A549 (cell line): Measurements from ENCODE around the gene TCF3. TPM values are rescaled to one million over a fixed set of nuclear protein-coding genes. Genes with fewer than 3 reads are reported as not detected.
"Not testable (repeated sequence)": the region's sequence is repeated elsewhere in the genome, so short reads cannot be mapped to it uniquely, and the experiment has no call there.

ENCODE experiments used
- ATAC-seq, 2 experiments: fragments of 200-7000 bp in 1 of 2; fragments of >200 bp in 1 of 2; cut with Nextera tagmentation in 1 of 2; cut with Tn5 transposase in 1 of 2; 3 replicates each; pipeline versions ENCODE4 v1.8.0 to v1.9.1; 2018 to 2020; ENCODE audit warnings: mild to moderate bottlenecking in 1 of 2, moderate library complexity in 1 of 2
- CTCF ChIA-PET: fragments of 300-600 bp; sonication (Branson Sonifier 250); formaldehyde crosslinking; extraction: SDS; loops from one replicate; lab custom pipeline; 2021; ENCODE audit warnings: antibody characterized with exemption, inconsistent platforms; lab: Yijun Ruan, JAX
- POLR2A ChIA-PET: fragments of 350-600 bp; formaldehyde crosslinking; extraction: SDS; loops from one replicate; lab custom pipeline; 2021; ENCODE audit warnings: antibody characterized with exemption, inconsistent platforms; lab: Yijun Ruan, JAX
- DNase-seq, 2 experiments: peaks; one replicate each; pipeline versions ENCODE4 v3.0.0 to v3.0.0-alpha.2; 2011 to 2016; ENCODE audit warnings: low read depth in 1 of 2, low spot score in 1 of 2
- FAIRE-seq: peaks from 2 replicates; lab custom pipeline; 2011; peaks lifted over from hg19 to GRCh38; lab: Jason Lieb, UNC
- H3K27ac ChIP-seq, 2 experiments: fragments of >200 bp; sonication (Bioruptor Twin); formaldehyde crosslinking; 3 replicates each; pipeline ENCODE4 v1.5.1; 2016 to 2017
- H3K4me1 ChIP-seq: fragments of >200 bp; sonication (Bioruptor Twin); formaldehyde crosslinking; 3 replicates; pipeline ENCODE4 v1.6.1; 2016
- H3K4me2 ChIP-seq: fragments of >200 bp; sonication (Bioruptor Twin); formaldehyde crosslinking; 3 replicates; pipeline ENCODE4 v1.6.1; 2016
- H3K4me3 ChIP-seq: fragments of >200 bp; sonication (Bioruptor Twin); formaldehyde crosslinking; 3 replicates; pipeline ENCODE4 v1.5.1; 2016
- H3K9me3 ChIP-seq: fragments of >200 bp; sonication (Bioruptor Twin); formaldehyde crosslinking; 3 replicates; pipeline ENCODE4 v1.6.1; 2016
- CBX2 ChIP-seq: fragments of 200-600 bp; sonication (generic); IDR thresholded peaks from 2 replicates; pipeline ENCODE4 v1.6.1; 2016; ENCODE audit warnings: low read depth, mild to moderate bottlenecking, borderline replicate concordance
- CHD2 ChIP-seq: fragments of 150-350 bp; IDR thresholded peaks from 2 replicates; pipeline ENCODE4 v1.6.1; 2014; ENCODE audit warnings: low read length; ENCODE audit not compliant: partially characterized antibody
- EHF ChIP-seq: fragments of 250-450 bp; sonication (Bioruptor Pico); IDR thresholded peaks from 2 replicates; pipeline ENCODE4 v1.5.0; 2020; ENCODE audit warnings: mild to moderate bottlenecking
- EP300 ChIP-seq, 2 experiments: fragments of >200 bp; sonication (Bioruptor Twin); formaldehyde crosslinking; IDR thresholded peaks; 2 replicates in 1 of 2; 3 replicates in 1 of 2; pipeline ENCODE4 v1.6.1; 2016 to 2017
- HDAC2 ChIP-seq: fragments of 200-600 bp; sonication (generic); IDR thresholded peaks from 2 replicates; pipeline ENCODE4 v1.6.1; 2016
- HOXA7 ChIP-seq: fragments of 250-450 bp; sonication (Bioruptor Pico); IDR thresholded peaks from 2 replicates; pipeline ENCODE4 v1.5.0; 2020; ENCODE audit warnings: mild to moderate bottlenecking, moderate library complexity
- JUNB ChIP-seq: fragments of >200 bp; sonication (Bioruptor Twin); formaldehyde crosslinking; IDR thresholded peaks from 2 replicates; pipeline ENCODE4 v1.6.1; 2016
- MAFK ChIP-seq: fragments of 450-650 bp; IDR thresholded peaks from 2 replicates; pipeline ENCODE4 v1.6.1; 2014; ENCODE audit not compliant: partially characterized antibody
- MAZ ChIP-seq: fragments of 150-350 bp; IDR thresholded peaks from 2 replicates; pipeline ENCODE4 v1.6.1; 2014; ENCODE audit warnings: antibody characterized with exemption, low read depth, low read length, borderline replicate concordance
- NPAS2 ChIP-seq: fragments of 250-450 bp; sonication (Bioruptor Pico); IDR thresholded peaks from 2 replicates; pipeline ENCODE4 v1.8.0; 2022; ENCODE audit warnings: mild to moderate bottlenecking, moderate library complexity, borderline replicate concordance
- NR3C1 ChIP-seq: fragments of >200 bp; sonication (Bioruptor Twin); formaldehyde crosslinking; IDR thresholded peaks from 3 replicates; pipeline ENCODE4 v1.6.1; 2017
- PHF8 ChIP-seq: fragments of 200-600 bp; sonication (generic); IDR thresholded peaks from 2 replicates; pipeline ENCODE4 v1.6.1; 2016; ENCODE audit warnings: low read depth, mild to moderate bottlenecking, antibody characterized with exemption, moderate library complexity, borderline replicate concordance
- RAD21 ChIP-seq, 2 experiments: fragments of >200 bp in 1 of 2; sonication (Bioruptor Twin) in 1 of 2; formaldehyde crosslinking in 1 of 2; IDR thresholded peaks in 1 of 2; conservative IDR thresholded peaks in 1 of 2; 2 replicates in 1 of 2; 3 replicates in 1 of 2; pipeline ENCODE4 v1.6.1; 2012 to 2018; ENCODE audit warnings: inconsistent platforms in 1 of 2
- TP53 ChIP-seq: fragments of 250-450 bp; sonication (Bioruptor Pico); IDR thresholded peaks from 2 replicates; pipeline ENCODE4 v1.5.0; 2021; ENCODE audit warnings: mild to moderate bottlenecking, moderate library complexity
- ZFP36 ChIP-seq: fragments of 450-650 bp; IDR thresholded peaks from 2 replicates; pipeline ENCODE4 v1.6.1; 2014; ENCODE audit warnings: borderline replicate concordance; ENCODE audit not compliant: partially characterized antibody
- WGBS: methylation state at CpG from one replicate; pipeline ENCODE4 v1.1.6; 2017; ENCODE audit errors: missing lambda C conversion rate; 5-methylcytosine and 5-hydroxymethylcytosine counted together
- polyA plus RNA-seq, 4 experiments: library from polyadenylated mRNA; depleted of rRNA in 3 of 4; stranded (reverse); fragments of >200 nt; fragmentation: RNase III in 1 of 4; extraction: RNeasy Plus Mini Kit Qiagen cat#74134 plus additional on column Dnase treatment in 1 of 4; gene quantifications; 2 replicates in 3 of 4; 3 replicates in 1 of 4; pipeline ENCODE4 v1.2.3, GENCODE V29; 2011 to 2017

TCF3 gene
- polyA plus RNA-seq, 2 of the 4 experiments (the other 2 are of a cell fraction) = 25.6 to 52.6 TPM

DNA sequence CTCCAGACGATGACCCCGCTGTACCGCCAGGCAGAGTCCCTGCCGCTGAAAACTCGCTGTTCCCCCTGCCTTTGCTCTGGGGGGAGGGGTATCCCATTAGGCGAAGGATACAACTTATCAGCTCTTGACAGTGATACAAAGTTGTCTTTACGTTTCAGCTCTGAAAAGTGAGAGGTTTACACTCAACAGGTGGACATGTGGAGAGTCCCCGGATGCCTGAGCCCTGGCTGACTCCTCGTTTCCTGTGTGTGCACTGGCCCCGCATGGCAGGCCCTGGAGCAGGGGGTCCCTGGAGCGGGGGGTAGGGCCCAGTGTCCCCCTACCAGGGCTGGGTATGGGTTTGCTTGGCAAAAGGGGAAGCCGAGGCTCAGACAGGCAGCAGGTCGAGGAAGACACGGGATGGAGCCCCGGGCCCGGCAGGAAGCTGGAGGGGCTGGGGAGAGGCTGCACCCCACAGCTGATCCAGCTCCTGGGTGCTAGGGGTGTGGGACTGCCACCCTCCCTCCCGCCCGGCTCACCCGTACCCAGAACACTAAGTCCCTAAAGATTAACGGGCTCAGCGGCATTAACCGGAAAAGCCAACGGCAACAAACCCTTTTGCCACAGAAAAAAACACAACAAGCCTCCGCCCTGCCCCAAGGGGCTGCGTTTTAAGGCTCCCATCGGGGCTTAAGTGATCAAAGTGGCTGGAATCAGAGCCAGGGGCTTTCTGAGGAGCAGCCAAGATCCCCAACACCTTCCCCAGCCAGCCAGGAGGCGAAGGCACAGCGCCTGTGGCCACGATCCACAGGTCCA, 5.6 kb downstream of the TCF3 start:
- CTCF ChIA-PET = no interaction called here
- ATAC-seq = no peak
- H3K27ac ChIP-seq = no peak overlapping the region

DNA sequence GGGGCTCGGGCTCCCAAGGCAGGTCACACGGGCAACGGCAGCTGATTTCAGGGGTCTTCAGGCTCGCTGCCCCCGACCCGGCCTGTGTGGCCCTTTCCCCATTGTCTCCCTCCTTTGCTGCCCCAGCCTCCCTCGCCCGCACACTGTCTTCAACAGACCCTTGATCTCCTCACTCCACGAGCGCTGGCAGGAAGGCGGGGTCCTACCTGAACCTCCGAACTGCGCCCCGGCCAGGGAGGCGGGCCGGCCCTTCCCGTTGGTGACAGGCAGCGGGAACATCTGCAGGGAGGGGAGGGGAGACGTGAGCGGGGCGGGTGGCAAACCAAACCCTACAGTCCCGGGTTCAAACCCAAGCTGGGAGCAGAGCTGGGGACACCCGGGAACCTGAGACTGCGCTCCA, 6.3 kb downstream of the TCF3 start:
- ATAC-seq (no peak), DNase-seq (no peak)

More for the DNA sequence above, 5.6 kb downstream of the TCF3 start:
- no peak for DNase-seq
- H3K9me3 ChIP-seq = no peaks in the 10 kb centered on the region
- no peak for FAIRE-seq
- no peak overlapping the region for H3K4me2 ChIP-seq
- 91% methylated on average over 11 of the region's 29 CpGs for WGBS
- TF ChIP-seq PHF8 = no peak
- H3K4me3 ChIP-seq = no peak overlapping the region
- POLR2A ChIA-PET = no interaction called here
- H3K4me1 ChIP-seq = peaks cover 9% of the 10 kb centered on the region

DNA sequence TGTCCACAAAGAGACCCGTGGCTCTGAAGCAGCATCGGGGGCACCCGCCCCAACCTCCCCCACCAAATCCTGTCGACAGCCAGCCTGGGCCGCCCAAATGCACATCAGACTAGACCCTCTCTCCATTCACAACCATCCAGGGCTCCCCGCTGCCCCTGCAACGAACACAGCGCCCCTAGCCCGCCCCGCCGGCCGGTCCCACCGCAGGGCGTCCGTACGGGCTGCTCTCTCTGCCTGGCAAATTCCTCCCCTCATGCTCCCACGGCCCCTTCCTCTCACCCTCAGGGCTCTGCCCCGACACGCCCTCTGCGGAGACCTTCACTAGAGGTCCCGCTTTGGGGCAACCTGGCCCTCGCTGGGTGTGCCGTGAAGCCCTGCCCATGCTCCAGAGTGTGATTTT, 7.1 kb downstream of the TCF3 start:
- H3K4me1 ChIP-seq = peaks cover 1% of the 10 kb centered on the region
- ATAC-seq (no peak), FAIRE-seq (no peak), DNase-seq (no peak)
- H3K4me2 ChIP-seq = no peak overlapping the region
- no peak overlapping the region for H3K4me3 ChIP-seq
- ChIA-PET POLR2A (no interaction called here), CTCF (no interaction called here)
- TF ChIP-seq EHF (CRISPR knock-in tag) = no peak
- TF ChIP-seq NR3C1 = no peak
- WGBS = 94% methylated on average over 7 of the region's 23 CpGs
- no peaks in the 10 kb centered on the region for H3K9me3 ChIP-seq
- no peak overlapping the region for H3K27ac ChIP-seq

More for the DNA sequence above, 6.3 kb downstream of the TCF3 start:
- Histone ChIP-seq H3K4me2 (no peak overlapping the region), H3K4me3 (no peak overlapping the region), H3K4me1 (peaks cover 9% of the 10 kb centered on the region), H3K9me3 (no peaks in the 10 kb centered on the region), H3K27ac (no peak overlapping the region)
- TF ChIP-seq JUNB (no peak), CHD2 (no peak), NPAS2 (no peak), HOXA7 (CRISPR knock-in tag) (no peak), TP53 (CRISPR knock-in tag) (no peak), RAD21 (conservative IDR thresholded peaks at IDR 0.05 in 1 of 2, IDR thresholded peaks at IDR 0.05 in 1 of 2) (no peak), HDAC2 (no peak), MAFK (no peak), PHF8 (no peak), EP300 (IDR thresholded peaks at IDR 0.05) (no peak), CBX2 (no peak)
- CTCF ChIA-PET = no interaction called here
- POLR2A ChIA-PET = no interaction called here
- no peak for FAIRE-seq
- 96% methylated on average over 22 of the region's 24 CpGs for WGBS

- CTCF ChIA-PET = interaction anchor here (0.6 to 1.1 kb wide), 4 partner anchors 27 to 275 kb away, joined by 3 to 6 read pairs (median 3); no protein-coding TSS in a partner anchor
- POLR2A ChIA-PET = no interaction called here
Measured at GRCh38 chr19:1644070-1644469, 8.3 kb downstream of the TCF3 start.

GRCh38 chr19:1640893-1641448, 11.4 kb downstream of the TCF3 start:
- H3K27ac ChIP-seq, H3K4me1 ChIP-seq, H3K4me2 ChIP-seq, H3K9me3 ChIP-seq, H3K4me3 ChIP-seq, FAIRE-seq, ATAC-seq, POLR2A ChIA-PET, DNase-seq: not testable (repeated sequence)
- CTCF ChIA-PET = interaction anchor here (0.9 to 1.4 kb wide), 3 partner anchors 17 to 94 kb away, joined by 3 to 4 read pairs (median 3); no protein-coding TSS in a partner anchor
- WGBS = 94% methylated on average over 10 of the region's 10 CpGs

More at GRCh38 chr19:1644070-1644469, 8.3 kb downstream of the TCF3 start:
- ATAC-seq = no peak
- no peak for DNase-seq
- no peaks in the 10 kb centered on the region for H3K4me1 ChIP-seq
- no CpG with 5 or more reads among the region's 16 CpGs for WGBS
- no peak overlapping the region for H3K27ac ChIP-seq
- no peak for FAIRE-seq
- no peak overlapping the region for H3K4me3 ChIP-seq
- no peak overlapping the region for H3K4me2 ChIP-seq
- no peaks in the 10 kb centered on the region for H3K9me3 ChIP-seq
- TF ChIP-seq PHF8 = no peak
- no peak for TF ChIP-seq MAZ
- no peak for TF ChIP-seq ZFP36
